Right ventricle myocardium inferior (tissue), 1 donor: ENCODE results near the gene MAPK8IP3. TPM values are rescaled to one million over a fixed set of nuclear protein-coding genes. Genes with fewer than 3 reads are reported as not detected.
"Not testable (repeated sequence)": the region's sequence is repeated elsewhere in the genome, so short reads cannot be mapped to it uniquely, and the experiment has no call there.

ENCODE experiments used
- ATAC-seq: fragments of 200-7000 bp; cut with Tn5 transposase; one replicate; pipeline ENCODE4 v1.9.1; 2020; ENCODE audit warnings: mild to moderate bottlenecking, moderate library complexity
- DNase-seq: peaks from one replicate; pipeline ENCODE4 v3.0.0; 2021; ENCODE audit errors: missing footprints
- intact Hi-C: fragments of 100-400 bp; cut with DNase I; formaldehyde crosslinking; loops from one replicate; pipeline ENCODE4 v1.11.0; 2022
- total RNA-seq: library from RNA; stranded (reverse); fragmentation: NEBNext Ultra II Directional; extraction: Animal tissue kit (Norgen Biotek cat#: 25700); gene quantifications from one replicate; pipeline ENCODE4 v1.2.1, GENCODE V29; 2021
- donor health status: DM: no; HTN: yes; CAD: no; lungs with severe emphysema.

The MAPK8IP3 gene
- total RNA-seq, 1 donor from 2014 or later = 66.4 TPM

DNA sequence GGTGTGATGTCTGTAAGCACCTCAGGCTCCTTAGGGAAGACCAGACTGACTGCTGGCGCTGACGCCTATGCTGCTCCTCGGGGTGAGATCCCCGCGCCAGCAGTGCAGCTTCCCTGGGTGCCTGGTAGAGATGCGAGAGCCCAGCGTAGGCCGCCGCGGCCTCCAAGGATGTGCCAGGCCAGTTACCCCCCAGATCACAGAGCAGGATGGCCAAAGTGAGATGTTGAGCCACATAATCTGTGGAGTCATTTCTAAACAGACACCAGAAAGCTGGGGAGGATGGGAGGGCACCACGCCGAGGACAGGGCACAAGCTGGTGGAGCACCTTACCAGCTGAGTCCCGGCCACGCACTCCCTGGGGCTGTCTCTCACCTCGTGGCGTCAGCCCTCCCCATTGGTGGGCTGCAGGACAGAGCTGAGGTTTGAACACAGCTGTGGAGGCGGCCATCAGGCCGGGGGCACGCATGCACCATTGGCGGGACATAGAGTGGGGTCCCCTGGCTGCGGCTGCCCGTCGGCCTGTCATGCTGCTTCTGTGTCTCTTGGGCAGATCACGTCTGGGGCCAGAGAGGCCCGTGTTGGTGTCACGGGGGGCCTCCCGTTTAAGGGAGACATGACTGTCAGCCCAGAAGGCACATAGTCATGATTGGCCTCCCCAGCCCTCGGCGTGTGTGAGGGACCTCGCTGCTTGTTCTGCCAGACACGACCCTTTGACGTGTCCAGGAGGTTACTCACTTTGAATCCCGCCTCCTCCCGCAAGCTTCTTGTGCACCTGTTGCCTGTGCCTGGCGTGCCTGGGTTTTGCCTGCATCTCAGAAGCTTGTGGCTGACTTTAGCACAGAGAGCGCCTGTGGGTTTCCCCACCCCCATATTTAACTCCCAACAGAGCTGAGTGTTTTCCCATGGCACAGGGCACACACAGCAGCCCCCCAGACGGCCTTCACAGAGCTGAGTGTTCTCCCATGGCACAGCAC, 21.9 kb downstream of the MAPK8IP3 start:
- DNase-seq = peak; percentile 54
- intact Hi-C loops = no loop called here
- no peak for ATAC-seq

DNA sequence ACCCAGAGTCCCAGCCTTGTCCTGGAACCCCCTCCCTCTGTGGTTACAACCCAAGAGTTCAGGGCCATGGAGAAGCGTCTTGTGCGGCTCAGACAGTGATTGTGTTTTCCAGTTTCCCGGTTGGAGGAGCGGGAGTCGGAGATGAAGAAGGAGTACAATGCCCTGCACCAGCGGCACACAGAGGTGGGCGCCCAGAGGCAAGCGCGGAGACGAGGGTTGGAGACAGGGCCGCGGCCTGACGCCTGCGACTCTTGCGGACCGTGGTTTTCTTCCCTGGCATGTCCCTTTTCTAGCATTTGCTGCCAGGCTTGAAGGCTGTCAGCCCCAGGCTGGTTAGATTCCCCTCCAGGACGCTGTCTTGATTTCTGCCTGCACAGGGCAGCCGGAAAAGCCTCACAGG, 23.0 kb downstream of the MAPK8IP3 start:
- ATAC-seq = no peak
- intact Hi-C loops = no loop called here
- DNase-seq = peak; percentile 28

GRCh38 chr16:1729445-1729844, 23.4 kb downstream of the MAPK8IP3 start:
- no peak for DNase-seq
- no peak for ATAC-seq
- intact Hi-C loops = no loop called here

DNA sequence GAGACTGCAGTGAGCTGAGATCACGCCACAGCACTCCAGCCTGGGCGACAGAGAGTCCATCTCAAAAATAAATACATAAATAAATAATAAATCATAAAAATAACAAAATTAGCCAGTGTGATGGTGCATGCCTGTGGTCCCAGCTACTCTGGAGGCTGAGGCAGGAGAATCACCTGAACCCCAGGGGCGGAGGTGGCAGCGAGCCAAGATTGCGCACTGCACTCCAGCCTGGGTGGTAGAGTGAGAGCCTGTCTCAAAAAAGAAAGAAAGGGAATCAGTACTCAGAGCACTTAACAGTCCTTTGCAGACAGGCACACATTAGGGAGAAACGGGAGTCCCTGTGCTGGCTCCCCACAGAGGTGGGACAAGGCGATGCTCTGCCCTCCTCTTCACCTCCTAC, 25.1 kb downstream of the MAPK8IP3 start:
- no peak for ATAC-seq
- intact Hi-C loops = no loop called here
- no peak for DNase-seq

GRCh38 chr16:1731603-1732002, 25.6 kb downstream of the MAPK8IP3 start:
- DNase-seq (no peak), ATAC-seq (no peak)
- intact Hi-C loops = no loop called here

DNA sequence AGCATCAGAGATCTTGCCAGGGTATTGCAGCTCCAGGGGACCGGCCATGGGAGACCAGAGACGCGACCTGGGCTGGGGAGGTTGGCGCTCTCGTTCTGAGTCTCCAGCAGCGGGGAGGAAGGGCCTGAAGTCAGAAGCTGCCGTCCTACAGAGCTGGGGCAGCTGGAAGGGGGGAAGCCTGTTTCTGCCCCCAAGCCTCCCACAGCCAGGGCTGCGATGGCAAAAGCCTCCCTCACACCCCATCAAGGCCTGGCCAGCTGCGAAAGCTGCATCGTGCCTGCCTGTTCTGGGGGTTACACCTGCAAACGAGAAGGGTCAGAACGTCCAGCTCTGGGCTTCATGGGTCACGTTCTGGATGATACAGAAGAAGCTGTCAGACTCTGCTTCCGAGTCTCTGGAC, 26.1 kb downstream of the MAPK8IP3 start:
- intact Hi-C loops = no loop called here
- DNase-seq = no peak
- ATAC-seq = no peak

DNA sequence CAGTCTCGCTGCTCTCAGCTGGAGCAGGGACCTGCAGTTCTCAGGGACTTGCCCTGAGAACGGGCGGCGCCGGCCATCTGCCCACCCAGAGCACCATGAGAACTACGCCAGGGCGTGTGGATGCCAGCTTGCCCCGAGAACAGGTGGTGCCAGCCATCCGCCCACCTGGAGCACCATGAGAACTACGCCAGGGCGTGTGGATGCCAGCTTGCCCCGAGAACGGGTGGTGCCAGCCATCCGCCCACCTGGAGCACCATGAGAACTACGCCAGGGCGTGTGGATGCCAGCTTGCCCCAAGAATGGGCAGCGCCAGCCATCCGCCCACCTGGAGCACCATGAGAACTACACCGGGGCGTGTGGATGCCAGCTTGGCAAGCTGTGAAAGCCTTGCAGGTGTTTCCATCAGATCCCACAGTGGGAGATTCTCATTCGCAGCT, 26.6 kb downstream of the MAPK8IP3 start:
- DNase-seq, intact Hi-C loops, ATAC-seq: not testable (repeated sequence)

DNA sequence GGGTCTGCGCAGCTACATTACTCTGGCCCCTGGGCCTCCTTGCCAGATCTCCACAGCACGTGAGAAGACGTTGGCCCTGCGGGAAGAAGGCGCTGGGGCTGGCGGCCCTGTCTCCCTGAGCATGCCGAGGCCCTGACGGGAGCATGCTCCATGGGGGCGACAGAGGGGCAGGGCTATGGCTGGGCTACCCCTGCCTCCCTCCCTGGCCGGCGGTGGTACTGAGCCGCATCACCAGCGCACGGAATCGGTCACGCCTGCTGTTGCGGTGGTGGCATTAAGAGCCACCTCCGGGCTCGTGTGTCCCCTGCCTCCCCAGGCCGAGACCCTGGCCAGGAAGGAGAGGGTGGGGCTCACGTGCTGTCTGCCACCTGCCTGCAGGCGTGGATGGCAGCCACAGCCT, 28.1 kb downstream of the MAPK8IP3 start:
- DNase-seq = no peak
- intact Hi-C loops = no loop called here
- ATAC-seq = peak; percentile 30

DNA sequence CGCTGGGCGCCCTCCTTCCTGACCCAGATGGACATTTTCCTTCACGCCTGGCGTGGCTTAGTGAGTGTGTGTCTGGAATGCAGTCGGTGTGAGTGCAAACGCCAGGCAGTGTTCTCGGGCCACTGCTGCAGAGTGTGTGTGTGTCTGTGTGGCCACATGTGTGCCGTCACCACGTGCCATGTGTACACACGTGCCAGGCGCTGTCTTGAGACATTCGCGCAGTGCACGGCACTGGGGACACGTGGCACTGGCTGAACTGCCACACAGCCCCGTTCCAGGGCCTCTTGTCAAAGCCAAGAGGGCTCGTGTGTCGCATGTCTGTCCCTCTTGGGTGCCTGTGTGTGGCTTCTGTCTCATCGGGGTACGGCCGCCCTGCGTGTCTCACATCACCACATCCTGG, 28.8 kb downstream of the MAPK8IP3 start:
- ATAC-seq (no peak), DNase-seq (no peak)
- intact Hi-C loops = no loop called here

- ATAC-seq (no peak), DNase-seq (peak; percentile 28)
- intact Hi-C loops = no loop called here
These were observed 34.2 kb downstream of the MAPK8IP3 start for GRCh38 chr16:1740234-1740633.

- DNase-seq = peak; percentile 25
- no peak for ATAC-seq
- intact Hi-C loops = no loop called here
These were observed 34.9 kb downstream of the MAPK8IP3 start for GRCh38 chr16:1740781-1741490.

- ATAC-seq (peak; percentile 63), DNase-seq (peak; percentile 49)
- intact Hi-C loops = no loop called here
These were observed 35.7 kb downstream of the MAPK8IP3 start for GRCh38 chr16:1741553-1742165.

DNA sequence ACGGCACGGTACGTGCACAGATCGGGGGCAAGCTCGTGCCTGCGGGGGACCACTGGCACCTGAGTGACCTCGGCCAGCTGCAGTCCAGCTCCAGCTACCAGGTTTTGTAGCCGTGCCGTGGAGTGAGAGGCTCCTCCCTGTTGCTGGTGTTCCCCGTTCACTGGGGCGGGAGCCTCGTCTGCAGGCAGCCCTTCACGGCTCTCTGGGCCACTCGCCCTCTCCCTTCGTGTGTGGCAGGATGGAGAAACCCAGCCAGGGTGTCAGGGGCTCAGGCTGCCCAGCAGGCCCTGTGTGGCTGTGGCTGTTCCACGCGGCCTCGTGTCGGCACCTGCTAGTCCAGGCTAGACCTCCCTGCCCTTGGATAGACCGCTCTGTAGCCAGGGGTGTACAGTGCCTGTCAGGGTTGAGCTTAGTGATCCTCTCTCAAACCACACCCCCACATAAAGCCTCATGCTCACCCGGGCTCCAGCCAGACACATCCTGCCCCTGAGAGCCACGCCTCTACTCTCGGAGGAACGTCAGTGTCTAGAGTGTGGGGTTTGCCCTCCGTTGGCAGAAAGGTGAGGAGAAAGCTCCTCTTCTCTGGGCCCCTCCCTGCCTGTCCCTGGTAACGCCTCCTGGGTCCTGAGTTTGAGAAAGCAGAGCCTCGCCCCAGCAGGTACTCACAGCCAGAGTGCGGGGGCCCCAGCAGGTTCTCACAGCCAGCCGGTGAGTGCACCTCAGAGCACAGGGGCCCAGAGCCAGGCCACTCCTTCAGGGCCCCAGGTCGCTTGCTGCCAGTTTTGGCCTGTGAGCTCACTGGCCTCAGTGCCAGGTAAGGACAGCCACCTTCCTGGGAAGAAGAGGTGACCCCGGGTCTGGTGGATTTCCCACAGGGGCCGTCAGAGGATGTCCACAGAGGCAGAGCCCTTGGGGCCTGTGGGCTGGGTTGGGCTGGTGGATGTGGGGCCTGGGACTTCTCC, 37.7 kb downstream of the MAPK8IP3 start:
- ATAC-seq = no peak
- intact Hi-C loops = no loop called here
- no peak for DNase-seq

DNA sequence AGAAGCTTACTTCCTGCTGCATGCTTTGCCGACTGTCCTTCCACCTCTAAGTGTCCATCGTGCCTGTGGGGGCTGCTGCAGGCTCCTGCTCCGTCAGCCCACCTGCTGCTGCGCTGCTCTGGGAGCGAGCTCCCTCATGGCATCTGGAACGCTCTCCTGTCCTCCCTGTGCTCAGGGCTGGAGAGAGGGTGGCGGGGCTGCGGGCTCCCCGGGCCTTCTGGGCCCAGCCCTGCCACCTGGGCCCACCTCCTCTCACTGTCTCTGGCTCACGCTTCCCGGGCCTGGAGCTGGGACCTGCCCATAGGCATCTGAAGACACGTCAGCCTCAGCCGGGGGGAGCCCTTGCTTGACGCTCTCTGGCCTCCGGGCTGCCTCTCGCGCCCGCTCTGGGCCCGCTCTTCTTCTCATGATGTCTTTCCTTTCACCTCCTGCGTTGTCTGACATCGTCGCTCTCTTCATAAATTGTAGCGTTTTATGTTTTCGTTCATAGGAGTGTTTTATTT, 38.4 kb downstream of the MAPK8IP3 start:
- intact Hi-C loops = no loop called here
- DNase-seq (no peak), ATAC-seq (no peak)

GRCh38 chr16:1745181-1745899, 39.3 kb downstream of the MAPK8IP3 start:
- no peak for DNase-seq
- ATAC-seq = no peak
- intact Hi-C loops = no loop called here

- ATAC-seq = no peak
- intact Hi-C loops = no loop called here
- no peak for DNase-seq
These were observed 40.1 kb downstream of the MAPK8IP3 start for GRCh38 chr16:1745900-1746692.

DNA sequence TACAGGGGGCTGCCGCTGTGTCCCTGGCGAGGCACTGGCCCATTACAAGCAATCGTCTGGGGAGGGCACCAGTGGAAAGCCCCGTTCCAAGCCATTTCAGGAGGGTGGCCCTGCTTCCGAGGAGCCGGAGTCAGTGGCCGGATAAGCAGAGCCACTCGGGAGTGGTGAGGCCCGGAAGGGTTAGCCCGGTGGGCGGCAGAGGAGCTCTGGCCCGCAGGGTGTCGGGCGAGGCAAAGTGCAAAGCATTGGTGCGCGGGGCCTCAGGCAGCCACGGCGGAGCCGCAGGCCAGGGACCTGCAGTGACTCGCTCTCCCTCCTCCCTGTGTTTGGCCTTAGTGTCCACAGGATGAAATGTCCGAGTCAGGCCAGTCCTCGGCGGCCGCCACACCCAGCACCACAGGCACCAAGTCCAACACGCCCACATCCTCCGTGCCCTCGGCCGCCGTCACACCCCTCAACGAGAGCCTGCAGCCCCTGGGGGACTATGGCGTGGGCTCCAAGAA, 40.7 kb downstream of the MAPK8IP3 start:
- no peak for DNase-seq

More for the DNA sequence above, 40.7 kb downstream of the MAPK8IP3 start:
- intact Hi-C loops = no loop called here
- ATAC-seq = no peak
